ENCODE data around the gene RBSN. TPM values are rescaled to one million over a fixed set of nuclear protein-coding genes. Genes with fewer than 3 reads are reported as not detected.

Gene RBSN
- total and polyA plus RNA-seq, 2 donors from 2014 or later: 5.7 to 24.0 TPM

GRCh38 chr3:15108869-15109268, 9.9 kb upstream of the RBSN start:
- intact Hi-C loops (cut with DNase I): no loop called here
- DNase-seq (no peak), FAIRE-seq (no peak)
- TF ChIP-seq CTCF (IDR thresholded peaks at IDR 0.05; ENCODE audit: borderline replicate concordance, extremely low read depth, insufficient read depth): no peak
- no peaks in the 10 kb centered on the region for H3K27me3 ChIP-seq (ENCODE audit: control insufficient read depth, insufficient read depth, low read length)
- no peak overlapping the region for H3K9ac ChIP-seq (ENCODE audit: low read length in 3 of 3)
- H3K36me3 ChIP-seq (ENCODE audit: control insufficient read depth in 2 of 3, insufficient read depth in 3 of 3, low read length in 3 of 3): no peaks in the 10 kb centered on the region
- H3K9me3 ChIP-seq (ENCODE audit: control insufficient read depth in 2 of 3, insufficient read depth in 1 of 3, low read length in 3 of 3): no peaks in the 10 kb centered on the region
- no peak overlapping the region for H3K4me3 ChIP-seq (ENCODE audit: low read length in 3 of 3)
- peaks cover 0 to 8% (median 2%) of the 10 kb centered on the region in 3 donors for H3K4me1 ChIP-seq (ENCODE audit: control insufficient read depth in 2 of 3, insufficient read depth in 2 of 3, low read depth in 1 of 3, low read length in 3 of 3)
- no peak overlapping the region for H3K27ac ChIP-seq (ENCODE audit: low read depth in 2 of 2, low read length in 2 of 2)

GRCh38 chr3:15108082-15108545, 9.2 kb upstream of the RBSN start:
- intact Hi-C loops (cut with DNase I): no loop called here
- Histone ChIP-seq H3K9ac (ENCODE audit: low read length in 3 of 3) (no peak overlapping the region), H3K9me3 (ENCODE audit: control insufficient read depth in 2 of 3, insufficient read depth in 1 of 3, low read length in 3 of 3) (no peaks in the 10 kb centered on the region), H3K36me3 (ENCODE audit: control insufficient read depth in 2 of 3, insufficient read depth in 3 of 3, low read length in 3 of 3) (no peaks in the 10 kb centered on the region), H3K27ac (ENCODE audit: low read depth in 2 of 2, low read length in 2 of 2) (no peak overlapping the region), H3K27me3 (ENCODE audit: control insufficient read depth, insufficient read depth, low read length) (no peaks in the 10 kb centered on the region), H3K4me3 (ENCODE audit: low read length in 3 of 3) (no peak overlapping the region), H3K4me1 (ENCODE audit: control insufficient read depth in 2 of 3, insufficient read depth in 2 of 3, low read depth in 1 of 3, low read length in 3 of 3) (peaks cover 0 to 8% (median 2%) of the 10 kb centered on the region in 3 donors)
- TF ChIP-seq CTCF (IDR thresholded peaks at IDR 0.05; ENCODE audit: borderline replicate concordance, extremely low read depth, insufficient read depth): peak; percentile 88
- peak; percentile 66 to 89 (median 85) for DNase-seq
- no peak for FAIRE-seq

- H3K9ac ChIP-seq (ENCODE audit: low read length in 3 of 3): no peak overlapping the region
- no peaks in the 10 kb centered on the region for H3K9me3 ChIP-seq (ENCODE audit: control insufficient read depth in 2 of 3, insufficient read depth in 1 of 3, low read length in 3 of 3)
- H3K27me3 ChIP-seq (ENCODE audit: control insufficient read depth, insufficient read depth, low read length): no peaks in the 10 kb centered on the region
- DNase-seq (no peak), FAIRE-seq (no peak)
- intact Hi-C loops (cut with DNase I): no loop called here
- peaks cover 0 to 8% (median 2%) of the 10 kb centered on the region in 3 donors for H3K4me1 ChIP-seq (ENCODE audit: control insufficient read depth in 2 of 3, insufficient read depth in 2 of 3, low read depth in 1 of 3, low read length in 3 of 3)
- H3K36me3 ChIP-seq (ENCODE audit: control insufficient read depth in 2 of 3, insufficient read depth in 3 of 3, low read length in 3 of 3): no peaks in the 10 kb centered on the region
- no peak overlapping the region for H3K27ac ChIP-seq (ENCODE audit: low read depth in 2 of 2, low read length in 2 of 2)
- no peak for TF ChIP-seq CTCF (IDR thresholded peaks at IDR 0.05; ENCODE audit: borderline replicate concordance, extremely low read depth, insufficient read depth)
- H3K4me3 ChIP-seq (ENCODE audit: low read length in 3 of 3): no peak overlapping the region
Measured at GRCh38 chr3:15107075-15107947, 8.4 kb upstream of the RBSN start.

Data from kidney (tissue), 14 donors.